HL-60/S4 treated with retinoic acid at 250 ng/mL for 4 days and 3 days (cell line): ENCODE measurements around the gene MYOG.

Source experiments
- in situ Hi-C: fragments of 300-500 bp; cut with MboI; formaldehyde crosslinking; loops from 2 replicates; pipeline ENCODE4 v1.7.0; 2022; ENCODE audit warnings: low sequenced_read_pairs

Gene MYOG

DNA sequence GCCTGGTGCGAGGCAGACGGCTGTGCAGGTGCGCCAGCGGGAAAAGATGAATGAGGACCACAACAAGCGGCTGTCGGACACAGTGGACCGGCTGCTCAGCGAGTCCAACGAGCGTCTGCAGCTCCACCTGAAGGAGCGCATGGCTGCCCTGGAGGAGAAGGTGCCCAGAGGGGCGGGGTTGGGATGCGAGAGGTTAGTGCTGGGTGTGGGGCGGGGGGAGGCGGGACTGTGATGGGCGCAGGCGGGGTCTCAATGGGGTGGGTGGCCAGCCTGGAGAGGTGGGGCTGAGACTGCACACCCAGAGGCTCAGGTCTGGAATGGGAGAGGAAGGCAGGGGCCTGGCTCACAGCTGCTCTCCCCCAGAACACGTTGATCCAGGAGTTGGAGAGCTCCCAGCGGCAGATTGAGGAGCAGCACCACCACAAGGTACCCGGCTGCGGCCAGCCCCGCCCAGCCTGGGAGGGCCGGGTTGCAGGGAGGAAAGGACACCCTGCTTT lies 37.2 kb downstream of the MYOG start:
- in situ Hi-C loops = loop anchor here (25.0 kb wide), 2 partner anchors 439 to 1314 kb away; partner anchors contain the start of genes OPTC, PLEKHA6 and PRELP

DNA sequence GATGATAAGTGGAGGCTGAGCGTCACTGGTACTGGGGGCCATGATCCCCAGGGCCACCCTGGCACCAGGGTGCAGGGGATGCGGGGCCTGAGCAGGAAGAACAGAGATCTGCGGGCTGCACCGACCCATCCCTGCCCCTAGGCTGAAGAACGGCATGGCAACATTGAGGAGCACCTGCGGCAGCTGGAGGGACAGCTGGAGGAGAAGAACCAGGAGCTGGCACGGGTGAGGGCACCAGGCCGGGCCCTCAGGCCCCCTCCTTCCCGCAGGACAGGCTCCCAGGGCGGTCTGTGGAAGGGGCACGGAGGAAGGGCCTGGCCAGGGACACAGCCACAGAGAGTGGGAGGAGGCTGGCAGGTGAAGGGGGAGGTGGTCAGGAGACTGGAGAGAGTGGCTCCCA lies 37.7 kb downstream of the MYOG start:
- in situ Hi-C loops = loop anchor here (25.0 kb wide), 2 partner anchors 439 to 1314 kb away; partner anchors contain the start of genes OPTC, PLEKHA6 and PRELP

DNA sequence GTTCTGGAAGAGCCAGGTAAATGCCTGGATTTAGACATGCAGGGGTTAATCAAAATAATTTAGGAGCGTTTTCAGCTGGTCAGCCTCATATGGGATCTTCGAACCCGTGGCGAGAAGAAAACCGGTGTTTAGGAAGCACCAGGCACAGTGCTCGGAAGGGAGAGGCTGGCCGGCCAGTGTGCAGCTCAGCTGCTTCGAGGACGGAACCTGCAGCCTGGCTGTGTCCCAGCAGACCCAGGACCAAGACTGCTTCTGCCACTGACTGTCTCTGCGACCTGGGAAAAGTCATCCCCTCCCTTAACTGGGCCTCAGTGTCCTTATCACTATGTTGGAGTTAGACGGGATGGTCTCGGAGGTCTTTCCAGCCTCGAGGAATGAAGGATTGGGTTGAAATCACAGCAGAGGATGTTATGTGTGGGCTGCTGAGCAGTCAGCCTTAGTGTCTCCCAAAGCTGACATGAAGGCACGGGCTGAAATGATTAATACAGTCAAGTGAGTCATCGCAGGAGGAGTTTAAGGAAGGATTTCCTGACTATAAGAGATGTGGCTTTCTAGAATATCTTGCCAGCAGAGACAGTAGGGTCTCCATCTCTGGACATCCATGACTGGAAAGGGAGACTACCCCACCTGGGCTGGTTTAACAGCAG lies 38.7 kb downstream of the MYOG start:
- in situ Hi-C loops = loop anchor here (25.0 kb wide), 2 partner anchors 440 to 1315 kb away; partner anchors contain the start of genes OPTC, PLEKHA6 and PRELP

DNA sequence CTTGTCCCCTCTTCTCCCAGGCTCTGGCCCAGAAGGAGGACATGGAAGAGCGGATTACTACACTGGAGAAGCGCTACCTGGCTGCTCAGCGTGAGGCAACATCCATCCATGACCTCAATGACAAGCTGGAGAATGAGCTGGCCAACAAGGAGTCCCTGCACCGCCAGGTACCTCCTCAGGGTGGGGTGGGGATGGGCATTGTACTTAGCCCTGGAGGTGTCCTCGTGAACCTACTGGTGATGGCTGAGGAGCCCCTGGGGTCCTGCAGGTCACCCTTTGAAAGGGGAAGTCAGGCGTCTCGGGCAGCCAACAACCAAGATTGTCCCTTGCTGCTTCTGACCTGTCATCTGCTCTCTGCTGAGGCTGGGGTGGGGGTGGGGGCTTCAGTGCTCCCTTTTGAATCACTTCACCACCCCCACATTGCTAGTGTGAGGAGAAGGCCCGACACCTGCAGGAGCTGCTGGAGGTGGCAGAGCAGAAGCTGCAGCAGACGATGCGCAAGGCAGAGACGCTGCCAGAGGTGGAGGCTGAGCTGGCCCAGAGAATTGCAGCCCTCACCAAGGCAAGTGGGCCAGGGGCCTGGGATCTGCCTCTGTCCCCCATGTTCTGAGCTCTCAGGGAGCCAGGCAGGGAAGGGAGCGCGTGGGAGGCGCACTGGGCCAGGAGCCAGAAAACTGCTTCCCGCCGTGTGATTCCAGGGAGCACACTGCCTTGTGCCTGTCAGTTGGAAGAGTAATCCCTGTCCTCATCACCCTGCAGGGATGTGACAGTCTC lies 39.8 kb downstream of the MYOG start:
- in situ Hi-C loops = loop anchor here (25.0 kb wide), 2 partner anchors 441 to 1316 kb away; partner anchors contain the start of genes OPTC, PLEKHA6 and PRELP

DNA sequence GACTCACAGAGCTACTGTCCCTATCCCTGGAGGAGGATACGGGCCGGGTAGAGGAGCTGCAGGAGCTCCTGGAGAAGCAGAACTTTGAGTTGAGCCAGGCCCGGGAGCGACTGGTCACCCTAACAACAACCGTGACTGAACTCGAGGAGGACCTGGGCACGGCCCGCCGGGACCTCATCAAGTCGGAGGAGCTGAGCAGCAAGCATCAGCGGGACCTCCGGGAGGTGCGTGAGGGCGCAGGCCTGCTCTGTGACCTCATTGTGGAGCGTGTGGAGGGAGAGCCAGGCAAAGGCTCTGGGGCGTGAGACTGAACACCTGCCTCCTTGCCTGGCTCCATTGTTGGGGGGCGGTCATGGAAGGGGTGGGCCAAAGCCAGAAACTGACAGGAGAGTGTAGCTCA lies 40.5 kb downstream of the MYOG start:
- in situ Hi-C loops = loop anchor here (25.0 kb wide), 2 partner anchors 442 to 1317 kb away; partner anchors contain the start of genes OPTC, PLEKHA6 and PRELP

DNA sequence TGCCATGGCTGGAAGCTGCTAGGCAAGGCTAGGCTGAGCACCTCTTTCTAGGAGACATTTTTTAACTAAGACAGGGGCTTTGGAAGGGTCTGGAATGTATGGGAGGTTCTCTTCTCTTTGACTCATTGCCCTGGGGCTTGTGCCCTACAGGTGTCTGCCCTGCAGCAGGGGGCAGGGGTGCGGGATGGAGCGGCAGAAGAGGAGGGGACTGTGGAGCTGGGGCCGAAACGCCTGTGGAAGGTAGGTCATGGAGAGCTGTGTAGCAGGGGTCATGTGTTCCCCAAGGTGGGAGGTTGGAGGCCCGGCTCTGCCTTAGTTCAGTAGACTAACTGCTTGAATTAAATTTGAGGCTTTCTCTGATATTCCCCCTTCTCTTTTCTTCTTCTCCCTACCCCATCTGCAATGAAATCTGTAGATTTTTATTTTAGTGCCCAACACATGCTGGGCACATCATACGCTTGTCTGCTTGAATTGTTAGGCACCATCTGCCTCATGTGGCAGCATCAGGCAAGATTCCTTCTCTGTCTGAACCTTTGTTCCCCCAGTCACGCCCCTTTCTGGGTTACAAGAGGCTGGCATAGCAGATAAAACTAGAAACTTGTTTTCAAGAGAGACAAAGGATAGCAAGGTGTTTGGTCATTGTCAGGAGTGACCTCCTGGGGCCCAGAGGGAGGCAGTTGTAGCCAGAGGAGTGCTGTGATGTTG lies 41.1 kb downstream of the MYOG start:
- in situ Hi-C loops = loop anchor here (25.0 kb wide), 2 partner anchors 443 to 1318 kb away; partner anchors contain the start of genes OPTC, PLEKHA6 and PRELP

DNA sequence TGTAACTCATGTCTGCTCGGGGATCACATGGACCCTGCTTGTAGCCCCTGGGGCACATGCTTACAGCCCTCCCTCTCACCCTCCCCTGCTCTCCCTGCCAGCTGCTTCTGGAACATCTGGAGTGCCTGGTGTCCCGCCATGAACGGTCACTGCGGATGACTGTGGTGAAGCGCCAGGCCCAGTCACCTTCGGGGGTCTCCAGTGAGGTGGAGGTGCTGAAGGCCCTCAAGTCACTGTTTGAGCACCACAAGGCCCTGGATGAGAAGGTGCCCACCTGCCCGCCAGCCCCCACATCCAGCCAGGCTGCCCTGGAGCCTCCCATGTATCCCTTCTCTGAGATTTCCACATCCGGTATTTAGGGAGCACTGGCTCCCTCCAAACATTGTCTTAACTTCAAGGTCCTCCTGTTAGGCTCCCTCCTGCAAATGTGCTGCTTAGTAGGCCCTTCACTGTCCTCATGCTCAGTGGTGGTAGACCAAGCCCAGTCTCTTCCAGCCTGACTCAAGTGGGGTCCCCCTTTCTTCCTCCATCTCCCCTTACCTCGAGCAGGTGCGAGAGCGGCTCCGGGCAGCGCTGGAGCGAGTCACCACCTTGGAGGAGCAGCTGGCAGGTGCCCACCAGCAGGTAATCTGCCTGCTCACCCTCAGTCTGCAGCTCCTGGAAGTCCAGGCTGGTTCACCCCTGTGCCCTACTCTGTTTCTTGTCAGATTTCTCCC lies 41.8 kb downstream of the MYOG start:
- in situ Hi-C loops = loop anchor here (25.0 kb wide), 2 partner anchors 443 to 1318 kb away; partner anchors contain the start of genes OPTC, PLEKHA6 and PRELP

DNA sequence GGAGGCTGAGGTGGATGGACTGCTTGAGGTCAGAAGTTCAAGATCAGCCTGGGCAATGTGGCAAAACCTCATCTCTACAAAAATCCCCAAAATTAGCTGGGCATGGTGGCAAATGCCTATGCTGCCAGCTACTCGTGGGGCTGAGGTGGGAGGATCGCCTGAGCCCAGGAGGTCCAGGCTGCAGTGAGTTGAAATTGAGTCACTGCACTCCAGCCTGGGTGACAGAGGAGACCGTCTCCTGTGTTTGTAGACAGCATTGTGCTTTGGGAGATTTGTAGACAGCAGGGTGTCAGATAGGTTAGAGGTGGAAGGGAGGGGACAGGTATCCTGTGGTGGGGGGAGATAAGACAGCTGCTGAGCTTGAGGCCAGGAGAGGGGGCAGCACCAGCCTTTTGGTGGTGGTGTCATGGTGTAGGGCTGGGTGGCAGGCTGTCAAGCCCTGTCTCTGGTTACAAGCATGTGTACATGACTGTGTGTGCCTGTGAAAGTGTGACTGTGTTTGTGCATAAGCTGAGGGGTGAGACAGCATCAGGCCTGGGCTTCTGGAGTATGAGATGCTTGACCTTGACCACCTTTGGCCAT lies 44.4 kb downstream of the MYOG start:
- in situ Hi-C loops = loop anchor here (25.0 kb wide), 2 partner anchors 446 to 1321 kb away; partner anchors contain the start of genes OPTC, PLEKHA6 and PRELP

DNA sequence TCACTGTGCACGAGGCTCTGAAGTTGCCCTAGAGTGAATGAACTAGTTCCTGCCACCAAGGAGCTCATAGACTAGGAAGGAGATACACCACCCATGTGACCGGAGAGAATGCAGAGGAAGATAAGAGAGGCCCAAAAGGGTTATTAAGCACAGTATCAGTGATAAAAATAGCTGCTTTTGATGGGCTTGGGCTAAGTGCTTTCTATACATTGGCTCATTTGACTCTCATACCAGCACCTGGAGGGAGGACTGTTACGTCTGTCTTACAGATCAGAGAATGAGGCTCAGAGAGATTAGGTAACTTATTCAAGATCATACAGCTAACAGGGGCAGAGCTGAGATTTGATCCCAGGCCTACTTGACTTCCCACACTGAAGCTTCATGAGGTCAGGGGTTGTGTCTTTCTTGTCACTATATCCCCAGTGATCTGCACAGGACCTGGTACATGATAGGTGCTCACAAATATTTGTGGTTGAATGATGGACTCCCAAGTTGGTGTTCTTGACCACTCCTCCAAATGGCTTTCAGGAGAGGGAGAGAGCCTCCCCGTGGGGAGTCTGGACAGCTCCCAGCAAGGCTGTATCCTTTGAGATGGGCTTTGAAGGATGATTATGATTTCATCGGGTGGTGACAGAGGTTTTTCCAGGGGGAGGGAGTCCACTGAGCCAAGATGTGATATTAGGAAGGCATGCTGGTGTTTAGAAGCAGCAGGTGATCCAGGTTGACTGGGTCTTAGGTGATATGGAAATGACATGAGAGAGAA lies 45.1 kb downstream of the MYOG start:
- in situ Hi-C loops = loop anchor here (25.0 kb wide), 2 partner anchors 447 to 1322 kb away; partner anchors contain the start of genes OPTC, PLEKHA6 and PRELP

DNA sequence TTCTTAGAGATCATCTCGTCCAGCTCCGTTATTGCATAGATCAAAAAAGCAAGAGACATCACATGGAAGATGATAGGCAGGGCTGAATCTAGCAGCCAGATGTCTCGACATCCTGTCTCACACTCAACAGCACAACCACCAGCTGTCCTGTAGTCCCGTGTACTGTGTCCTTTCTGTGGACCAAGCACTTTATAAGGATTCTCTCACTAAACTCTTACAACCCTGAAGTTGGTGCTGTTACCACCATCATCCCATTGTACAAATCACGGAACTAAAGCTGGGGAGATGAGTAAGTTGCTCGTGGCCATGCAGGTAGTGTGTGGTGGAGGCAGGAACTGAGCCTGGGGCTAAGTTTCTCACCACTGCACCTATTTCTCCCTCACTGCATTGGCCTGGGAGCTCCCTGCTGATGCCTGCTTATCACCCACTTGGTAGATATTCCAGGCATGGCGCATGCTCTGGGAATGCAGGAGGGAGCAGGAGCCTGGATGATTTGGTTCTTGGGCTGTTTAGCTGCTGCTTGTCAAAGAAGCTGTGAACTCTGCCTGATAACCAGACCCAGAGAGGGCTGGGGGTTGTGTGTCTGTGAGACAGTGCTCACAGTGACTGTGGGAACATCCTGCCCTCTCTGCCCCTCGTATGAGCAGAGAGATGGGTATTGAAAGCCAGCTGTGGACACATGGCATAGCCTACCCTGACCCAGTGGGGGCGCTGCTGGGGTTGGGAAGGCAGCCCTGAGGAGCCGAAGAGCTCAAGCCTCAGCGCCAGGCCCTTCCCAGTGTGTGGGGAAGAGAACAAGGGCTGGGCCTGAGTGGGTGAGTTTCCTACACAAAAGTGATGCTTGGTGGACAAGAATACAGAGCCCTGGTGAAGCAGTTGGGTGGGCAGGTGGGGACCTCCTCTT lies 46.0 kb downstream of the MYOG start:
- in situ Hi-C loops = loop anchor here (10.0 to 25.0 kb wide), 4 partner anchors 165 to 1322 kb away; partner anchors contain the start of genes OPTC, PLEKHA6 and PRELP

DNA sequence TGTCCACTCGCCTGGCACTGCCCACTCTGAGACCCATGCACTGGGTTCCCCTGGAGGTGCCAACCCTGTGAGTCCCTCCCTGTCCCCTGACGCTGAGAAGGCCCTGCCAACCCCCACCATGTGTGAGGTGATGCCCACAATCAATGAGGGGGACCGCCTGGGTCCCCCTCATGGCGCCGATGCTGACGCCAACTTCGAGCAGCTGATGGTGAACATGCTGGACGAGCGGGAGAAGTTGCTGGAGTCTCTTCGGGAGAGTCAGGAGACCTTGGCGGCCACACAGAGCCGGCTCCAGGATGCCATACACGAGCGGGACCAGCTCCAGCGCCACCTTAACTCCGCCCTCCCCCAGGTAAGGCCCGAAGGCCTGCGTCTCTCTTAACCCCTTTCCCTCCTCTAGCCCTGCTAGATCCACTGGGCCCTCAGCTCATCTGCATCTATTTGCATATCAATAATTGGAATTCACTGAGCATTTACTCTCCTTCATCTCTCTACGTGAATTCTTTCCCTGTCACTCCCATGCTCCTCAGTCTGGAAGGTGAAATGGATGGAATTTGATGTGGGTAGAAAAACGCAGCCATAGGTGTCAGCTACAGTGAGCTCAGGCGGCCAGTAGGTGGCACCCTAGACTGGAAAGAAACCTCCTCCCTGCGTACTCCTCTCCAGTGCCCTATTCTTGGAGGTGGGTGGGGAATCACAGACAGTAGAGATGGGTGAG lies 46.8 kb downstream of the MYOG start:
- in situ Hi-C loops = loop anchor here (10.0 to 25.0 kb wide), 4 partner anchors 166 to 1323 kb away; partner anchors contain the start of genes OPTC, PLEKHA6 and PRELP

DNA sequence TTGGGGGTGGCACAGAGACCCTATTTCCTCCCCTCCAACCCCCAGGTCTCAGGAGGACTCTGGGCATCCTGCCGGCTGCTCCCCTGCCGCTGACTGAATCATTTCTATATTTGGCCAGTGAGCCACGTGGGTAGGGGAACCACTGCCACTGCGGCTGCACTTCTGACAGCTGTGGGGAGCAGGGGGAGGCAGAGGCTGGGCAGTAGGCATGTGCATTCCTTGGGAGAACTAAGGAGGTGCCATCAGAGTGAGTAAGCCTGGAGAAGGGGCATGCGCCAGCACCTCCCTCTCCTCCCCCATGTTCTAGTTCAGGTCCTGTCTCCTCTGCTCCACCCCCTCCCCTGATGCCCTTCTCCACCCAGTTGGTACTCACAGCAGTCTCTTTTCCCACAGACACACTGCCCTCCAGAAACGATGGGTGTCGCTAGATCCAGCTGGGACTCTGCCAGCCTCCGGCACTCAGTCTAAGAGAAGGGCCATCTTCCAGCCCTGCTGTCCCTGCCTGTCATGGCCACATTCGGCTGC lies 47.5 kb downstream of the MYOG start:
- in situ Hi-C loops = loop anchor here (10.0 to 25.0 kb wide), 4 partner anchors 167 to 1324 kb away; partner anchors contain the start of genes OPTC, PLEKHA6 and PRELP

DNA sequence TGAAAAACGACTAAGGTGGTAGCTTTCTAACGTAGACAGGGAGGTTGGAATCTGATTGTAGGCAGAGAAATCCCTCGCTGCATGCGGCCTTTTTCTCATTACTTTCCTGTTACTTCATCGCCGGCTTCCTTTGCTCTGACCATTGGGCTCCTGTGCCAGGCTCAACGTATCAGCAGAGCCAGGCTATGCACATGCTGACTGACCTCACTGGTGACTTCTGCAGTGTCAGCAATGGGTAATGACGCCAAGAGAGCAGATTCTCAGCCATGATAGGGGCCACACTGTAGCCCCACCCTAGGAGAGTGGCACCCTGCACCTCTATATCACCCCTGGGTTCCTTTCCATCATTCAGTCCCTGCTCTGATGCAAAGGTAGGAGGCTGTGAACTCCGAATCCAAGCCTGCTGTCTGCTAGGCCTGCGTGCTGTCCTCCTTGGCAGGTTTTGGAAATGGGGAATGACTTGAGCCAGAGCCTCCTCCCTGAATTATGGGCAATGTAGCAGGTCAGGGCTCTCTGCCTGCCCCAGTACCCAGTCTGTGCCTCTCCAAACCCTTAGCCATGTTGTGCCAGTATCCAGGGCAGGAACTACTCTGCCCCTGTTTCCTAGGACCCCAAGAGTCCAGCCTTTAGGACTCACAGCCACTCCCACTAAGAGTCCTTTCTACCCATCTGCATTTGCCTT lies 48.2 kb downstream of the MYOG start:
- in situ Hi-C loops = loop anchor here (10.0 to 25.0 kb wide), 4 partner anchors 167 to 1325 kb away; partner anchors contain the start of genes OPTC, PLEKHA6 and PRELP

DNA sequence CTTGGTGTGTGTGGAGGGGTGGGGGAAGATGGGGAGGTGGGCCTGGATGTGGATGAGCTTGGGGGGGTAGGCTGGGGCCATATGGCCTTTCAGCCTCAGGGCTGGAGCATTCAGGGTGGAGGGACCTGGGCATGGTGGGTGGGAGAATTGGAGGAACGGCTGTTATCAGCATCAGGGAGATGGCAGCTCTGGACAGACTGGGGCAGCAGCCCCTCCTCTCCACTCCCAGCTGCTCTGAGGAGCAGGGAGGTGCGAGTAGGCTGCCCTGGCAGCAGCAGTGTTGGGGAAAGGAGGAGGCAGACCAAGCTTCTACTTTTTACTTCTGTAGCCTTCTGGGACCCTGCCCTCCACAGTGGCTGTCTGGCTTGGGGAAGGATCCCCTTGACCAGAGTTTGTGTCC lies 49.3 kb downstream of the MYOG start:
- in situ Hi-C loops = loop anchor here (10.0 to 25.0 kb wide), 4 partner anchors 168 to 1326 kb away; partner anchors contain the start of genes OPTC, PLEKHA6 and PRELP

DNA sequence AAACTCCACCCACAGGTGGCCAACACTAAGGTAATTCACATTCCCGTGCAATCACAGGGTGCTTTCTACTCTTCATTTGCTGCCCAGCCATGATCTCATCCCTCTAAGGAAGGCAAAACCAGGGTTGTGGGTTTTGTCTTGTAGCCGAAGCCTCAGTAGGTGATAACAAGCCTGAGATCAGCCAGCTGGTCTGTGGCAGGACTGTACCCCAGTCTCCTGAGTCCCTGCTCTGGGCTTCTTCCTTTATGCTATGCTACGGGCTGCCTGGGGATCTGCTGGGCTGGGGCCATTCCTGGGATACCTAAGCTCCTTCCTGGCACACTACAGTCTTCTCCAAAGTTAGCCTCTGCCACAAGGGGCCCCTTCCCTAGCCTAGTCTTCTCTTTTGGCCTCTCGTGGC lies 49.7 kb downstream of the MYOG start:
- in situ Hi-C loops = loop anchor here (10.0 to 25.0 kb wide), 4 partner anchors 169 to 1326 kb away; partner anchors contain the start of genes OPTC, PLEKHA6 and PRELP
